ENCODE measurements around the gene B3GAT3.
"Not testable (repeated sequence)": the region's sequence is repeated elsewhere in the genome, so short reads cannot be mapped to it uniquely, and the experiment has no call there.

Gene B3GAT3

GRCh38 chr11:62577046-62577714 lies 44.6 kb downstream of the B3GAT3 start:
- no peak for DNase-seq

- DNase-seq: no peak
Measured at GRCh38 chr11:62575837-62576236, 45.9 kb downstream of the B3GAT3 start.

GRCh38 chr11:62575156-62575555 lies 46.6 kb downstream of the B3GAT3 start:
- no peak for DNase-seq

GRCh38 chr11:62574363-62575071 lies 47.3 kb downstream of the B3GAT3 start:
- DNase-seq: no peak

- peak; percentile 100 for DNase-seq
Measured at GRCh38 chr11:62573592-62574362, 48.0 kb downstream of the B3GAT3 start, which contains the start of gene EEF1G. TSS of gene EEF1G (minus strand) at chr11:62573891. CDS start at chr11:62573842, 49 bp downstream.

GRCh38 chr11:62573006-62573591 lies 48.7 kb downstream of the B3GAT3 start:
- peak; percentile 42 for DNase-seq

- DNase-seq: no peak
Measured at GRCh38 chr11:62572431-62572830, 49.4 kb downstream of the B3GAT3 start.

- DNase-seq: not testable (repeated sequence)
Measured at GRCh38 chr11:62571493-62571892, 50.3 kb downstream of the B3GAT3 start.

GRCh38 chr11:62570903-62571302 lies 50.9 kb downstream of the B3GAT3 start:
- not testable (repeated sequence) for DNase-seq

GRCh38 chr11:62569611-62570010 lies 52.2 kb downstream of the B3GAT3 start:
- no peak for DNase-seq

GRCh38 chr11:62567018-62567633 lies 54.7 kb downstream of the B3GAT3 start:
- no peak for DNase-seq

- DNase-seq: no peak
Measured at GRCh38 chr11:62566247-62566646, 55.5 kb downstream of the B3GAT3 start.

Measured in CD4-positive, alpha-beta T cell treated with Interleukin-17A for 1 hour (primary cell).